ENCODE results near the gene AWAT1.

- TF ChIP-seq, protein P1, sequence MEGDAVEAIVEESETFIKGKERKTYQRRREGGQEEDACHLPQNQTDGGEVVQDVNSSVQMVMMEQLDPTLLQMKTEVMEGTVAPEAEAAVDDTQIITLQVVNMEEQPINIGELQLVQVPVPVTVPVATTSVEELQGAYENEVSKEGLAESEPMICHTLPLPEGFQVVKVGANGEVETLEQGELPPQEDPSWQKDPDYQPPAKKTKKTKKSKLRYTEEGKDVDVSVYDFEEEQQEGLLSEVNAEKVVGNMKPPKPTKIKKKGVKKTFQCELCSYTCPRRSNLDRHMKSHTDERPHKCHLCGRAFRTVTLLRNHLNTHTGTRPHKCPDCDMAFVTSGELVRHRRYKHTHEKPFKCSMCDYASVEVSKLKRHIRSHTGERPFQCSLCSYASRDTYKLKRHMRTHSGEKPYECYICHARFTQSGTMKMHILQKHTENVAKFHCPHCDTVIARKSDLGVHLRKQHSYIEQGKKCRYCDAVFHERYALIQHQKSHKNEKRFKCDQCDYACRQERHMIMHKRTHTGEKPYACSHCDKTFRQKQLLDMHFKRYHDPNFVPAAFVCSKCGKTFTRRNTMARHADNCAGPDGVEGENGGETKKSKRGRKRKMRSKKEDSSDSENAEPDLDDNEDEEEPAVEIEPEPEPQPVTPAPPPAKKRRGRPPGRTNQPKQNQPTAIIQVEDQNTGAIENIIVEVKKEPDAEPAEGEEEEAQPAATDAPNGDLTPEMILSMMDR (IDR thresholded peaks at IDR 0.05; ENCODE audit: borderline replicate concordance, extremely low read depth, low read length, poor library complexity, severe bottlenecking): no peak
- TF ChIP-seq EZH2 (IDR thresholded peaks at IDR 0.05; ENCODE audit: borderline replicate concordance, low read depth, low read length, severe bottlenecking): no peak
These were observed 8.4 kb upstream of the AWAT1 start for GRCh38 chrX:70226048-70226447.
